ENCODE data around the gene TMEM35B.
"Not testable (repeated sequence)": the region's sequence is repeated elsewhere in the genome, so short reads cannot be mapped to it uniquely, and the experiment has no call there.

Gene TMEM35B

GRCh38 chr1:34976384-34977209 lies 8.6 kb downstream of the TMEM35B start:
- no peak for DNase-seq (ENCODE audit: extremely low read depth in 1 of 2, low read depth in 1 of 2)

GRCh38 chr1:34975771-34976170 lies 9.4 kb downstream of the TMEM35B start:
- DNase-seq (ENCODE audit: extremely low read depth in 1 of 2, low read depth in 1 of 2): no peak

- no peak for DNase-seq (ENCODE audit: extremely low read depth in 1 of 2, low read depth in 1 of 2)
These were observed 9.8 kb downstream of the TMEM35B start for GRCh38 chr1:34975338-34975737.

- DNase-seq (ENCODE audit: extremely low read depth in 1 of 2, low read depth in 1 of 2): no peak
These were observed 10.5 kb downstream of the TMEM35B start for GRCh38 chr1:34974626-34975025.

- no peak for DNase-seq (ENCODE audit: extremely low read depth in 1 of 2, low read depth in 1 of 2)
These were observed 11.8 kb downstream of the TMEM35B start for GRCh38 chr1:34973326-34973725.

- DNase-seq (ENCODE audit: extremely low read depth in 1 of 2, low read depth in 1 of 2): no peak
These were observed 14.3 kb downstream of the TMEM35B start for GRCh38 chr1:34970829-34971228.

GRCh38 chr1:34970220-34970735 lies 14.9 kb downstream of the TMEM35B start:
- no peak for DNase-seq (ENCODE audit: extremely low read depth in 1 of 2, low read depth in 1 of 2)

- not testable (repeated sequence) for DNase-seq (ENCODE audit: extremely low read depth in 1 of 2, low read depth in 1 of 2)
These were observed 16.9 kb downstream of the TMEM35B start for GRCh38 chr1:34968297-34968696.

- not testable (repeated sequence) for DNase-seq (ENCODE audit: extremely low read depth in 1 of 2, low read depth in 1 of 2)
These were observed 17.5 kb downstream of the TMEM35B start for GRCh38 chr1:34967672-34968071.

- DNase-seq (ENCODE audit: extremely low read depth in 1 of 2, low read depth in 1 of 2): no peak
These were observed 19.6 kb downstream of the TMEM35B start for GRCh38 chr1:34965597-34965996.

- no peak for DNase-seq (ENCODE audit: extremely low read depth in 1 of 2, low read depth in 1 of 2)
These were observed 34.7 kb downstream of the TMEM35B start for GRCh38 chr1:34950428-34950827.

- not testable (repeated sequence) for DNase-seq (ENCODE audit: extremely low read depth in 1 of 2, low read depth in 1 of 2)
These were observed 36.4 kb downstream of the TMEM35B start for GRCh38 chr1:34948739-34949138.

- not testable (repeated sequence) for DNase-seq (ENCODE audit: extremely low read depth in 1 of 2, low read depth in 1 of 2)
These were observed 37.4 kb downstream of the TMEM35B start for GRCh38 chr1:34947641-34948314.

GRCh38 chr1:34946211-34946610 lies 38.9 kb downstream of the TMEM35B start:
- no peak for DNase-seq (ENCODE audit: extremely low read depth in 1 of 2, low read depth in 1 of 2)

- not testable (repeated sequence) for DNase-seq (ENCODE audit: extremely low read depth in 1 of 2, low read depth in 1 of 2)
These were observed 43.3 kb downstream of the TMEM35B start for GRCh38 chr1:34941798-34942197.
